ENCODE results near the gene SOS2. TPM values are rescaled to one million over a fixed set of nuclear protein-coding genes. Genes with fewer than 3 reads are reported as not detected.
"Not testable (repeated sequence)": the region's sequence is repeated elsewhere in the genome, so short reads cannot be mapped to it uniquely, and the experiment has no call there.

The SOS2 gene
- total RNA-seq, 2 donors from 2014 or later = 38.2 to 41.7 TPM

GRCh38 chr14:50086321-50086711 is 145.1 kb downstream of the SOS2 start:
- H3K27me3 Mint-ChIP-seq (ENCODE audit: low read depth) = no peaks in the 10 kb centered on the region
- peaks cover 0 to 1% of the 10 kb centered on the region in 2 donors for H3K9me3 Mint-ChIP-seq
- ATAC-seq (replicated peaks in 1 of 2) (no peak), DNase-seq (no peak)
- H3K36me3 Mint-ChIP-seq (ENCODE audit: insufficient read depth in 2 of 2) = peaks cover 1 to 4% of the 10 kb centered on the region in 2 donors
- peak overlapping the region; percentile 59 to 78 for H3K4me3 Mint-ChIP-seq
- H3K4me1 Mint-ChIP-seq (ENCODE audit: low read depth) = peaks cover 97% of the 10 kb centered on the region
- H3K27ac Mint-ChIP-seq = peak overlapping the region; percentile 96

DNA sequence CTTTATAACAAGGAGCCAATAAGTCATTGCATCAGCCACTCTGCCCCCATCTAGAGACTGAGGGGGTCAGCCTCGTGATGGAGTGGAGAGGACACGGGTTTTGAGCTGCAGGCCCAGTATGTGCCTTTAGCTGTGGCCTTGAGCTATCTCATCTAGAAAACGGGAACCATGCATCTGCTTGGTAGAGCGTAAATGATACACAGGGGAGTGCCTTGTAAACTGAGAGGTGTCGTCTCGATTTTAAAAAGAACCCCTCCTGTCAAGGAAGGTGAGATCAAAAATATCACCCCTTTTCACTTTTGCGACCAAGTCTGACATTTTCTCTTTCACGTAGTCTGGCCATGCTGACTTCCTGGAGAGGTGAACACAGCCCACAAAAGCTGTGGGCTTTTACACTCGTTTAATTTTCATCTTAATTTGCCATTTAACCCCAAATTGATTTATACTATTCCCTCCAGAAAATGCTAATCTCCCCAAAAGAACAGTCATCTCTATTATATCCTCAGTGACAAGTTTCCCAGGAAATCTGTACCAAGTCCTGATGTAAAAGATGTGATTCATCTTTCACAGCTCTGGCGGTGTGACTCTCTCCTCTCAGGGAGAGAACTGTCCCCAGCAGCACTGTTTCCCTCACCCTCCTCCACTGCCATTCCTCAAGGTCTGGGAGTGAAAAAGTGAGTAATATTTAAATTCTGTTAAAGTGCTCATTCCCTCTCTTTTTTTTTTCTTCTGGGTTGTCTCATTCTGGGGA is 145.6 kb downstream of the SOS2 start:
- Mint-ChIP-seq H3K4me1 (ENCODE audit: low read depth) (peaks cover 97% of the 10 kb centered on the region), H3K27me3 (ENCODE audit: low read depth) (no peaks in the 10 kb centered on the region), H3K36me3 (ENCODE audit: insufficient read depth in 2 of 2) (peaks cover 1 to 4% of the 10 kb centered on the region in 2 donors), H3K4me3 (peak overlapping the region; percentile 59 to 78), H3K27ac (peak overlapping the region; percentile 96), H3K9me3 (peaks cover 0 to under 1% of the 10 kb centered on the region in 2 donors)
- ATAC-seq (replicated peaks in 1 of 2) (peak; percentile 8 to 33), DNase-seq (peak; percentile 47 to 53)

DNA sequence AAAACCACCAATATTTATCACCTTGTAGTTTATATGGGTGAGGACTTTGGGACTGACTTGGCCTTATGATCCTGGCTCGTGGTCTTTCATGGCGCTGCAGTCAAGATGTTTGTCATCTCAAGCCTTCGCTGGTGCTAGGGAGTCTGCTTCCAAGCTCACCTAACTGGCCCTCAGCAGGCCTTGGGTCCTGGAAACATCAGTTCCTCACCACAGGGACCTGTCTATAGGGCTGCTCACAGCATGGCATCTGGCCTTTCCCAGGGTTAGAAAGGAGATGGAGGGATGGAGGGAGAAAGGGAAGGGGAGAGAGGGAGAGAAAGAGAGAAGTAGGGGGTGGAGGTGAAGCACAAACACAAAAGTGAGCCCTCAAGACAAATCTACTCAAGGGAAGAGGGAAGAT is 146.7 kb downstream of the SOS2 start:
- H3K4me3 Mint-ChIP-seq = peak overlapping the region; percentile 59 to 78
- peaks cover 1 to 2% of the 10 kb centered on the region in 2 donors for H3K36me3 Mint-ChIP-seq (ENCODE audit: insufficient read depth in 2 of 2)
- H3K27ac Mint-ChIP-seq = peak overlapping the region; percentile 96
- ATAC-seq (replicated peaks in 1 of 2) (no peak), DNase-seq (no peak)
- H3K9me3 Mint-ChIP-seq = no peaks in the 10 kb centered on the region
- no peaks in the 10 kb centered on the region for H3K27me3 Mint-ChIP-seq (ENCODE audit: low read depth)
- H3K4me1 Mint-ChIP-seq (ENCODE audit: low read depth) = peaks cover 88% of the 10 kb centered on the region

GRCh38 chr14:50083467-50084337 is 147.7 kb downstream of the SOS2 start:
- Mint-ChIP-seq H3K36me3 (ENCODE audit: insufficient read depth in 2 of 2) (peaks cover 1 to 6% of the 10 kb centered on the region in 2 donors), H3K27ac (peak overlapping the region; percentile 96), H3K27me3 (ENCODE audit: low read depth) (no peaks in the 10 kb centered on the region), H3K9me3 (no peaks in the 10 kb centered on the region), H3K4me3 (peak overlapping the region; percentile 59 to 76), H3K4me1 (ENCODE audit: low read depth) (peaks cover 80% of the 10 kb centered on the region)
- peak; percentile 74 to 78 for DNase-seq
- peak; percentile 76 to 81 for ATAC-seq (replicated peaks in 1 of 2)

DNA sequence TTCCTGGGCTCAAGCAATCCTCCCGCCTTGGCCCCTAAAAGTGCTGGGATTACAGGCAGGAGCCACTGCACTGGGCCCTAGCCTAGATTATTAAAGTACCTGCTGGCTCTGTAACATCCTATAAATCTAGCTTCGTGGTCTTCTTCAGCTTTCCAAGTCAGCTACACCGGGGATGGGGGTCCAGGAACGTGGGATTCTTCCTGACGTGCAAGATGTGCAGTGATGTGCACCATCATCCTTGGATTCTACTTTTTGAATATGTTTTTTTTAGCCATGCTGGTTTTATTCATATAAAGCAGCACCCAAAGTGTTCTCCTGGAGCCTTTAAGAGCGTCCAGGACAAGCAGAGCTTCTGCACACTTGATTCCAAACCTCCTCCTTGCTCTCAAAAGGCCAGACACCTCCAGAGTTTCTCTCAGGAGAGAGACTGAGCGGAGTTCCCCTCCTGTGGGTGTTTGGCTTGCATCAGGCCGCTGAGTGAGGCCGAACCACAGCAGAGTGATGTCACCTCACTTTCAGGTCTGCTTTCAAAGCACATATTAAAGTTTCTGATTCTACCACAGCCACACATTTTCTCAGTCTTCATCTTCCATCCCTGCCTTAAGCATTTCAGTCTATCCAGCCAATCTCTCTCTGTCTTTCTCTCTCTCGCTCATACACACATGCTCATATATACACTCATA is 148.5 kb downstream of the SOS2 start:
- Mint-ChIP-seq H3K36me3 (ENCODE audit: insufficient read depth in 2 of 2) (peaks cover 1 to 12% of the 10 kb centered on the region in 2 donors), H3K4me3 (peak overlapping the region; percentile 59 to 76), H3K9me3 (peaks cover 0 to 1% of the 10 kb centered on the region in 2 donors), H3K27ac (peak overlapping the region; percentile 82), H3K27me3 (ENCODE audit: low read depth) (no peaks in the 10 kb centered on the region), H3K4me1 (ENCODE audit: low read depth) (peaks cover 75% of the 10 kb centered on the region)
- peak; percentile 81 to 86 for ATAC-seq (replicated peaks in 1 of 2)
- DNase-seq = peak; percentile 87 to 92

- H3K27ac Mint-ChIP-seq = peak overlapping the region; percentile 82
Observed at GRCh38 chr14:50082308-50082742, 149.1 kb downstream of the SOS2 start.

GRCh38 chr14:50079103-50079502 is 152.3 kb downstream of the SOS2 start:
- peaks cover 8 to 21% of the 10 kb centered on the region in 2 donors for H3K36me3 Mint-ChIP-seq (ENCODE audit: insufficient read depth in 2 of 2)
- H3K4me1 Mint-ChIP-seq (ENCODE audit: low read depth) = peaks cover 62% of the 10 kb centered on the region
- DNase-seq; H3K9me3 Mint-ChIP-seq; H3K27ac Mint-ChIP-seq; H3K4me3 Mint-ChIP-seq; H3K27me3 Mint-ChIP-seq (ENCODE audit: low read depth); ATAC-seq (replicated peaks in 1 of 2): not testable (repeated sequence)

More at GRCh38 chr14:50082308-50082742, 149.1 kb downstream of the SOS2 start:
- H3K4me1 Mint-ChIP-seq (ENCODE audit: low read depth) = peaks cover 73% of the 10 kb centered on the region
- DNase-seq (peak; percentile 56 to 58), ATAC-seq (replicated peaks in 1 of 2) (peak in 1 of 2 donors; percentile 12)
- peaks cover 0 to 1% of the 10 kb centered on the region in 2 donors for H3K9me3 Mint-ChIP-seq
- H3K36me3 Mint-ChIP-seq (ENCODE audit: insufficient read depth in 2 of 2) = peaks cover 1 to 15% of the 10 kb centered on the region in 2 donors
- peak overlapping the region; percentile 59 to 76 for H3K4me3 Mint-ChIP-seq
- no peaks in the 10 kb centered on the region for H3K27me3 Mint-ChIP-seq (ENCODE audit: low read depth)

DNA sequence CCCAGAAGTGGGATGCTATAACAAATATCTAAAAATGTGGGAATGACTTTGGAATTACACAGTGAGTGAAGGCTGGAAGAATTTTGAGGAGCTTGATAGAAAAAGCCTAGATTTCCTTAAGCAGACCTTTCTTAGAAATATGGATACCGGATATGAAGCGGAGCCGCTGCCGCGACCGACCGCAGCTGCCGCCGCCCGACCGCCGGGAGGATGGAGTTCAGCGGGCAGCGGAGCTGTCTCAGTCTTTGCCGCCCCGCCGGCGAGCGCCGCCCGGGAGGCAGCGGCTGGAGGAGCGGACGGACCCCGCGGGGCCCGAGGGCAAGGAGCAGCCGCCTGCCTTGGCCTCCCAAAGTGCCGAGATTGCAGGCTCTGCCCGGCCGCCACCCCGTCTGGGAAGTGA is 157.7 kb downstream of the SOS2 start:
- not testable (repeated sequence) for ATAC-seq (replicated peaks in 1 of 2); H3K27me3 Mint-ChIP-seq (ENCODE audit: low read depth); H3K4me3 Mint-ChIP-seq; H3K27ac Mint-ChIP-seq; DNase-seq; H3K9me3 Mint-ChIP-seq
- Mint-ChIP-seq H3K36me3 (ENCODE audit: insufficient read depth in 2 of 2) (peaks cover 9 to 17% of the 10 kb centered on the region in 2 donors), H3K4me1 (ENCODE audit: low read depth) (peaks cover 66% of the 10 kb centered on the region)

- H3K9me3 Mint-ChIP-seq = peaks cover 1% of the 10 kb centered on the region in 2 donors
- no peaks in the 10 kb centered on the region for H3K27me3 Mint-ChIP-seq (ENCODE audit: low read depth)
- peaks cover 10 to 13% of the 10 kb centered on the region in 2 donors for H3K36me3 Mint-ChIP-seq (ENCODE audit: insufficient read depth in 2 of 2)
- H3K27ac Mint-ChIP-seq = no peak overlapping the region
- ATAC-seq (replicated peaks in 1 of 2) = no peak
- peaks cover 69% of the 10 kb centered on the region for H3K4me1 Mint-ChIP-seq (ENCODE audit: low read depth)
- no peak overlapping the region for H3K4me3 Mint-ChIP-seq
- DNase-seq = no peak
Observed at GRCh38 chr14:50072395-50072794, 159.0 kb downstream of the SOS2 start.

DNA sequence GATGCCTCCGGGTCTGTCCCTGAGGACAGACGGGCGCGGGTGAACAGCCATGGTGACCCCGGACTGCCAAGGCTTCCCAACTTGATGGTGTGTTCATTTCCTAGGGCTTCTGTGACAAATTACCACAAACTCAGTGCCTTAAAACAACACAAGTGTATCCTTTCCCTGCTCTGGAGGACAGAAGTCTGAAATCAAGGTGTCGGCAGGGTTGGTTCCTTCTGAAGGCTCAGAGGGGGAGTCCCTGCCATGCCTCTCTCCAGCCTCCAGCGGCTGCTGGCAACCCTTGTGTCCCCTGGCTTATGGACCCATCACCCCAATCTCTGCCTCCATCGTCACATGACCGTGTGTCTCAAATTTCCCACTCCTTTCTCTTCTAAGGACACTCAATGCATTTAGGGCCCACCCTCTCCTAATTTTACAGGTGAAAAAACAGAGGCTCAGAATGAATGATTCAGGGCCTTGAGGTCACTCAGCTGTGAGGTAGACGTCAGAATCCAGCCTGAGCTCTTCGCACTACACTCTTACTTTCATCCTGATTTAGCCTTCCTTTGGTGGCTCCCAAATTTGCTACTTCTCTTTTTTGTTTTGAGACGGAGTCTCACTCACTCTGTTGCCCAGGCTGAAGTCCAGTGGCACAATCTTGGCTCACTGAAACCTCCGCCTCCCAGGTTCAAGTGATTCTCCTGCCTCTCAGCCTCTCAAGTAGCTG is 160.4 kb downstream of the SOS2 start:
- no peak for DNase-seq
- Mint-ChIP-seq H3K4me3 (peak overlapping the region in 1 of 2 donors; percentile 1), H3K9me3 (peaks cover 1% of the 10 kb centered on the region in 2 donors), H3K36me3 (ENCODE audit: insufficient read depth in 2 of 2) (peaks cover 10 to 12% of the 10 kb centered on the region in 2 donors), H3K27ac (peak overlapping the region; percentile 7), H3K27me3 (ENCODE audit: low read depth) (no peaks in the 10 kb centered on the region), H3K4me1 (ENCODE audit: low read depth) (peaks cover 72% of the 10 kb centered on the region)
- ATAC-seq (replicated peaks in 1 of 2) = no peak

GRCh38 chr14:50070230-50070629 is 161.1 kb downstream of the SOS2 start:
- Mint-ChIP-seq H3K4me3 (no peak overlapping the region), H3K27ac (no peak overlapping the region), H3K27me3 (ENCODE audit: low read depth) (no peaks in the 10 kb centered on the region), H3K36me3 (ENCODE audit: insufficient read depth in 2 of 2) (peaks cover 8 to 10% of the 10 kb centered on the region in 2 donors), H3K9me3 (peaks cover 1% of the 10 kb centered on the region in 2 donors), H3K4me1 (ENCODE audit: low read depth) (peaks cover 74% of the 10 kb centered on the region)
- DNase-seq (no peak), ATAC-seq (replicated peaks in 1 of 2) (peak; percentile 48 to 65)

- Mint-ChIP-seq H3K27ac (no peak overlapping the region), H3K36me3 (ENCODE audit: insufficient read depth in 2 of 2) (peaks cover 5 to 6% of the 10 kb centered on the region in 2 donors), H3K4me3 (no peak overlapping the region), H3K27me3 (ENCODE audit: low read depth) (no peaks in the 10 kb centered on the region), H3K4me1 (ENCODE audit: low read depth) (peaks cover 78% of the 10 kb centered on the region), H3K9me3 (no peaks in the 10 kb centered on the region)
- ATAC-seq (replicated peaks in 1 of 2) (no peak), DNase-seq (no peak)
Observed at GRCh38 chr14:50069325-50069724, 162.1 kb downstream of the SOS2 start.
